Fibroblast of gingiva (primary cell): ENCODE measurements around the gene FNDC3A.
"Not testable (repeated sequence)": the region's sequence is repeated elsewhere in the genome, so short reads cannot be mapped to it uniquely, and the experiment has no call there.

ENCODE experiments used
- DNase-seq: peaks from one replicate; pipeline ENCODE4 v3.0.0-alpha.2; 2011; ENCODE audit warnings: low read depth

Gene FNDC3A

GRCh38 chr13:48975101-48975855, 434 bp upstream of the FNDC3A start:
- DNase-seq = peak; percentile 48

GRCh38 chr13:48976576-48977285, 1.0 kb downstream of the FNDC3A start:
- no peak for DNase-seq

GRCh38 chr13:48977286-48977625, 1.5 kb downstream of the FNDC3A start:
- no peak for DNase-seq

- no peak for DNase-seq
Observed at GRCh38 chr13:48977973-48978372, 2.3 kb downstream of the FNDC3A start.

GRCh38 chr13:48978942-48979601, 3.4 kb downstream of the FNDC3A start:
- no peak for DNase-seq

GRCh38 chr13:48979892-48980291, 4.2 kb downstream of the FNDC3A start:
- no peak for DNase-seq

GRCh38 chr13:48983331-48983730, 7.6 kb downstream of the FNDC3A start:
- no peak for DNase-seq

GRCh38 chr13:48985756-48986155, 10.0 kb downstream of the FNDC3A start:
- no peak for DNase-seq

GRCh38 chr13:48990900-48991299, 15.2 kb downstream of the FNDC3A start:
- DNase-seq = no peak

- no peak for DNase-seq
Observed at GRCh38 chr13:48993150-48993549, 17.4 kb downstream of the FNDC3A start.

GRCh38 chr13:48994706-48995105, 19.0 kb downstream of the FNDC3A start:
- peak; percentile 36 for DNase-seq

GRCh38 chr13:48998641-48999292, 23.1 kb downstream of the FNDC3A start:
- no peak for DNase-seq

GRCh38 chr13:49000247-49000646, 24.5 kb downstream of the FNDC3A start:
- no peak for DNase-seq

- DNase-seq = not testable (repeated sequence)
Observed at GRCh38 chr13:49018986-49019635, 43.4 kb downstream of the FNDC3A start.

- no peak for DNase-seq
Observed at GRCh38 chr13:49020328-49020727, 44.6 kb downstream of the FNDC3A start.

- DNase-seq = peak; percentile 14
Observed at GRCh38 chr13:49020940-49021553, 45.3 kb downstream of the FNDC3A start.

GRCh38 chr13:49021953-49022352, 46.2 kb downstream of the FNDC3A start:
- DNase-seq = no peak

GRCh38 chr13:49022472-49023144, 46.9 kb downstream of the FNDC3A start:
- no peak for DNase-seq

- peak; percentile 47 for DNase-seq
Observed at GRCh38 chr13:49023431-49023830, 47.7 kb downstream of the FNDC3A start.

GRCh38 chr13:49026851-49027250, 51.1 kb downstream of the FNDC3A start:
- peak; percentile 53 for DNase-seq

- DNase-seq = no peak
Observed at GRCh38 chr13:49029570-49029969, 53.9 kb downstream of the FNDC3A start.
